ENCODE measurements around the gene DMRT1. TPM values are rescaled to one million over a fixed set of nuclear protein-coding genes. Genes with fewer than 3 reads are reported as not detected.
"Not testable (repeated sequence)": the region's sequence is repeated elsewhere in the genome, so short reads cannot be mapped to it uniquely, and the experiment has no call there.

Gene DMRT1
- total RNA-seq, 1 experiment from 2014 or later = not detected

GRCh38 chr9:859251-859650 lies 17.8 kb downstream of the DMRT1 start:
- no peak for DNase-seq (ENCODE audit: low spot score)

- no peak for DNase-seq (ENCODE audit: low spot score)
These were observed 19.2 kb downstream of the DMRT1 start for GRCh38 chr9:860706-861105.

GRCh38 chr9:861525-861924 lies 20.0 kb downstream of the DMRT1 start:
- DNase-seq (ENCODE audit: low spot score) = not testable (repeated sequence)

- DNase-seq (ENCODE audit: low spot score) = no peak
These were observed 33.8 kb downstream of the DMRT1 start for GRCh38 chr9:875119-875962.

- no peak for DNase-seq (ENCODE audit: low spot score)
These were observed 34.9 kb downstream of the DMRT1 start for GRCh38 chr9:876425-876824.

DNA sequence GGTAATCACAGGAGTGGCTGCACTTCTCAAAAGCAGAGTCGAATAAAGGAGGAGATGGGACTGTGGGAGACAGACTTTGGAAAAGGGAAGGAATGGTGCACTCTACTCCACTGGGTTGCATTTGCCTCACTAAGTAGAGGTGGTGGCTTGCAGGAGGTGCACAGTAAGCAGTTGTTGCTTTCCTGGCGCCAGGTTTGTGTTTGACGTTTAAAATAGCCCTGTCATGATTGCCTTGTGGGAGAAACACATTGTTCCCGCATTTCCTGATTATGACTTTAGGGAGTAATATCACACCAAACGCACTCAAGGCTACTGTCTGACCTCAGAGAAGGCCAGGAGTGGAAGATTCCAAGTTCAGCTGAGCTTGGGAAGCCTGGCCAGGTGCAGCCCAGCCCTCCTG lies 36.7 kb downstream of the DMRT1 start:
- no peak for DNase-seq (ENCODE audit: low spot score)

DNA sequence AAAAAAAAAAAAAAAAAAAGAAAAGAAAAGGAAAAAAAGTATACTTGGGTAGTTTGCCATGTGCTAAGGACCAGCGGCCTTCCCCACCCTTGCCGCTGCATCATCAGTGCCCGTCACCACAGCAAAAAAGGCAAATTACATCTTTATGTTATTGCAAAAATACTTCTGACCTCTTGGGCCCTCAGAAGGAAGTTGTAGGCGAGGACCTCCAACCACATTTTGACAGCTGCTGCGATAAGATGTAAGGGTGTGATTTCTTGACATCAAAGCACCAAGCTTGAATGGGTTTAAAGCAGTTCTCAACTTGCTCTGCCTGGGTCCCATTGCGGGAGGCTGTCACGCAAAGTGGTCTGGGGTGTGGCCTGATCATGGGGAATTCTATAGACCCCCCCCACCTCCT lies 39.2 kb downstream of the DMRT1 start:
- no peak for DNase-seq (ENCODE audit: low spot score)

DNA sequence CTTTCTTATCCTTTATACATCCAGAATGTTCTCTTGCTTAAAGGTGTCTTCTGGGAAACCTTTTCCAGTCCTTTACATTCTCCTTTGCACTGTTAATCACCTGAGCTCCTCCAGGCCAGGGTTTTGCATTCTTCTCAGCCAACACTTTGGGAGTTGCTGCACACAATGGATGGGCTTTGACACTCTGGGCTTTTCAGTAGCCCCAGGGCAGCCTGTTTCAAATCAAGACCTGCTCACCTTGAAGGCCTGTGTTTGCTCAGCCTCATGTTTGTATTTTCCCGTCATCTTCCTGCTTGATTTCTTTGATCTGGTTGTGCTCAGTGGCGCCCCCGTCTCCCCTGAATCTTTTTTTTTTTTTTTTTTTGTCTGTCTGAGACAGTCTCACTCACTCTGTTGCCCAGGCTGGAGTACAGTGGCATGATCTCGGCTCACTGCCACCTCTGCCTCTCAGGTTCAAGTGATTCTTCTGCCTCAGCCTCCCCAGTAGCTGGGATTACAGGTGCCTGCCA lies 41.0 kb downstream of the DMRT1 start:
- DNase-seq (ENCODE audit: low spot score) = no peak

- no peak for DNase-seq (ENCODE audit: low spot score)
These were observed 41.5 kb downstream of the DMRT1 start for GRCh38 chr9:883011-883410.

- DNase-seq (ENCODE audit: low spot score) = no peak
These were observed 45.4 kb downstream of the DMRT1 start for GRCh38 chr9:886886-887285.

- DNase-seq (ENCODE audit: low spot score) = no peak
These were observed 50.6 kb downstream of the DMRT1 start for GRCh38 chr9:892123-892522.

- no peak for DNase-seq (ENCODE audit: low spot score)
These were observed 51.6 kb downstream of the DMRT1 start for GRCh38 chr9:893115-893514.

DNA sequence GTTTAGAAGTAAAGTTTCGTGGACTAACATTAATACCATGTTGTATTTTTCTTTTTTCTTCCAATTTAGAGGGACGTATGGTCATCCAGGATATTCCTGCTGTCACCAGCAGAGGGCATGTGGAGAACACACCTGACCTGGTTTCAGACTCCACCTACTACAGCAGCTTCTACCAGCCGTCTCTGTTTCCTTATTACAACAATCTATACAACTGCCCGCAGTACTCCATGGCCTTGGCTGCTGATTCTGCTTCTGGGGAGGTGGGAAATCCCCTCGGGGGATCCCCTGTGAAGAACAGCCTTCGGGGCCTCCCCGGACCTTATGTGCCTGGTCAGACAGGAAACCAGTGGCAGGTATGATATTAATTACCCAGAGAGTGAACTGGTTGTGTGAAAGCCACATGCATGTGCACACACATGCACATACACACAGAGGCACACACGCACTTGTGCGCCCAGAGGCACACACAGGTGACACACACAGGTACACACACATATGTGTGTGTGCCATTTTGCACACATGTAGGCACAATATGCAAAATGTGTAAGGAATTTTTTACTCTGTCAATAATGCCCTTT lies 52.4 kb downstream of the DMRT1 start:
- DNase-seq (ENCODE audit: low spot score) = peak; percentile 68

DNA sequence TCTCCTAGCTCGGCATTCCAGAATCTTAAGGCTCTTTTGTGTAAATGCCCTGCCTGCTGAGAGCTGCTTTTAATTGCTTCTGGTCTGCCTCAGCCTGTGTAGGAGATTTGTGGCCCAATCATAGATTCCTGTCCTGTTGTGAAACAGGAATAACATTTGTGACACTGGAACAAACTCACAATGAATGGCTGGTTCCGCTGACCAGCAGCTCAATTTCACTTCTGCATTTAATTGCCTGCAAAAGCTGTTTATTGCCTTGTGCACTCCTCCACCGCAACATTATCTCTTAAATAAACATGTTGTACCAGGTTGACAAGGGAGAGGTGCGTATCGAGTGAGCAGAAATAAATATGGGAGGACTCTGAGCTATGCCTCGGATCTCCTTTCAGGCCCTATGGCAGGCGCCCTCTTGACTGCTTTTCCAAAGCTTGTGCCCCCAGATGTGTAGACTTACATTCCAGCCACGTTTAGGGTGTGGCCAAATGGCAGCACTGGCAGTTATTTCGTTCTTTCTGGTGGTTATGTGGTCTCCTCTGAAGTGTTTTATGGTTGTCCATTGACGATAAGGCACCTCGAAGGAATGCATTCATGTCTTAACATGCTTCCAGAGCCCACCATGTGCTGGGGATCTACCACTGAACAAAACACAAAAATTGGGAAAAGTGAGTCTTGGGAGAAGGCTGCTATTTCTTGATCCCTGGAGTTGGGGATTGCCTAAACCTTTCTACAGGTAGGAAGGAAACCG lies 58.1 kb downstream of the DMRT1 start:
- no peak for DNase-seq (ENCODE audit: low spot score)

- no peak for DNase-seq (ENCODE audit: low spot score)
These were observed 62.4 kb downstream of the DMRT1 start for GRCh38 chr9:903886-904285.

DNA sequence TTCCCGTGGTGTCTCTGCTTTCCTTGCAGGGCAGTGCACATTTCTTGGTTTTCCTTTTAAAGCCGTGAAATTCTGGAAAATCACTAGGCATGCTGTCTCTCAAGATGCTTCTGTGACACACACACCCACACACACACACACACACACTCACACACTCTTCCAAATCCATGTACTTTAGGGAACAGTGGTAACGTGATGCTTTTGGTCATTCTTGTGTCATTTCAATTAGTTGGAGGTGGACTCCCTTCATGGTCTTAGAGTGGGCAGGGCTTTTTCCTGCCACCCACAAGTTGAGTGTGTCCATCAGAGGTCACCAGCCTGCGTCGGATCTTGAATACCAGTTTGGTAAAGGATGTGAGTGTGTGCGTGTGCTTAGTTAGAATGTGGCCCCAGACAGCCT lies 64.4 kb downstream of the DMRT1 start:
- no peak for DNase-seq (ENCODE audit: low spot score)

DNA sequence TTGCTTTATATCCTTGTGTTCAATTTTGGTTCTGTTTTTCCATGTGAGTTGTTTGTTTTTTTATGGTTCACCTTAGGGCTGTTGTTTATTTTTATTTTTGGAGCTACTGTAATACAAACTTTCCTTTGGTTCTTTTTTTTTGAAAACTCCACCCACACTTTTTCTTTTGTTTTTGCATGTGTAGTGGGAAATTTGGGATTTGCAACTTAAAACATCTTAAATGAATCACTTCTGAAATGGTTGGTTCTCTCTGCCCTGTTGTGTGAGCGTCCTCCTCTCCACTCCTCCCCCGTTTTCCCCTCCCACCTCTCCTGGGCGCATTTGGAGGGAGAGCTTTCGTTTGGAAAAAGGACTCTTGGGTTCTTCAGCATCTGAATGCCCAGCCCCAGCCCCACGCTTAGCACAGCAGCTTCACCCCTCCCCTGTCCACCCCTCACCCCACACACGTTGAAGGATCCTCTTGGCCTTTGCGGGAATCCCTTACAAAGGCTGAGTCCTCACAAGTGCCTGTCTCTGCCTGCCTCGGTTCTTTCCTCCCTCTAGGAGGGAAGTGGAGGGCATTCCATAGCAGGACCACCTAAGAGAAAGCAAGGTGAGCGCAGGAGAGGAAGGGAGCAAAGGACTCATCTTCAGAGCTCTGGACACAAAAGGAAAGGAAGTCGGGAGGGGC lies 67.2 kb downstream of the DMRT1 start:
- no peak for DNase-seq (ENCODE audit: low spot score)

- DNase-seq (ENCODE audit: low spot score) = peak; percentile 7
These were observed 69.5 kb downstream of the DMRT1 start for GRCh38 chr9:911005-911404.

GRCh38 chr9:912776-913175 lies 71.3 kb downstream of the DMRT1 start:
- DNase-seq (ENCODE audit: low spot score) = no peak

DNA sequence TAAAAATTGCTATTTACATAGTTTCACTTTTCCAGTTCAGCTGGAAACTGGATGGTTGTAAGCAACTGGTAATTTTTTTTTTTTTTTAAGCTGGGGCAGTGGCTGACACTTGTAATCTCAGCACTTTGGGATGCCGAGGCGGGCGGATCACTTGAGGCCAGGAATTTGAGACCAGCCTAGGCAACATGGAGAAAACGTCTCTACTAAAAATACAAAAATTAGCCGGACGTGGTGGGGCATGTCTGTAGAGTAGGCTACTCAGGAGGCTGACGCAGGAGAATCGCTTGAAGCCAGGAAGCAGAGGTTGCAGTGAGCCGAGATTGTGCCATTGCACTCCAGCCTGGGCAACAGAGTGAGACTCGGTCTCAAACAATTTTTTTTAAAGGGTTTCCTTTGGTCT lies 72.0 kb downstream of the DMRT1 start:
- not testable (repeated sequence) for DNase-seq (ENCODE audit: low spot score)

DNA sequence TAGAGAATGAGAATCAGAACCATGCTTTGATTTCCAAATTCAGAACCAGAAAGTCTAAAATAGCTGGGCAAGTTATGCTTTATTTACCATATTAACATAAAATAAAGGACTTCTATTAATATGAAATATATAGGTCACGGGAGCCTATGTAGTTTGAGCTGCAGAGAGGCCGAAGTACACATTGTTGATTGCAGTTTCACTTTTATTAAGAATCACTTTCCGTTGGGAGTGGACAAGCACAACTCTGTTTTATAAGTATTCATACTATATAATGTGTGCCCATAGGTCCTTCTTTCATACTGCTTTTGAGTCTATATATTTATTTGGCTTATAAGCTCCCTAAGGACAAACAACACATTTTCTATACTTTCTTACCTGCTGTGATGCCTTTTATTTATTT lies 76.2 kb downstream of the DMRT1 start:
- DNase-seq (ENCODE audit: low spot score) = no peak

GRCh38 chr9:920927-921326 lies 79.4 kb downstream of the DMRT1 start:
- no peak for DNase-seq (ENCODE audit: low spot score)

Measured in HT-29 (cell line).